GM21786 (cell line): ENCODE data around the gene ABCC3.

Experiments
- ATAC-seq: cut with Tn5 transposase; IDR thresholded peaks from one replicate; pipeline ENCODE4 v1.9.1; 2021; ENCODE audit not compliant: unreplicated experiment

ABCC3 gene

DNA sequence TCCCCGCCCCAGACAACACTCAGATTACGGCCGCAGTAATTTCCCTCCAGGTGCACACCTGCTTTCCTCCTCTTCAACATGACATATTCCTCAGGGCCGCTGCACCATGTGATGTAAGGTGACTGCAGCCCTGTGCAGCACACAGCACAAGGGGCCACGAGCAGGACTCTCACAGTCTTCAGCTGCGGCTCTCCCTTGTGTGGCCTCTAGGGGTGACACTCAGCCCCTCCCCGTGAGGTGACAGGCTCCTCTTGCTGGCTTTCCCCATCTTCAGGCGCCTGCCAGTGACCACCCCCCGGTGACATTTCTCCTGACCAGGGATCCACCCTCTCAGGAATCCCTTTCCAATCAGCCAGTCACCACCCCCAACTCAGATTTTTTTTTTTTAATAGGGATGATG lies 31.3 kb upstream of the ABCC3 start:
- ATAC-seq: no peak

DNA sequence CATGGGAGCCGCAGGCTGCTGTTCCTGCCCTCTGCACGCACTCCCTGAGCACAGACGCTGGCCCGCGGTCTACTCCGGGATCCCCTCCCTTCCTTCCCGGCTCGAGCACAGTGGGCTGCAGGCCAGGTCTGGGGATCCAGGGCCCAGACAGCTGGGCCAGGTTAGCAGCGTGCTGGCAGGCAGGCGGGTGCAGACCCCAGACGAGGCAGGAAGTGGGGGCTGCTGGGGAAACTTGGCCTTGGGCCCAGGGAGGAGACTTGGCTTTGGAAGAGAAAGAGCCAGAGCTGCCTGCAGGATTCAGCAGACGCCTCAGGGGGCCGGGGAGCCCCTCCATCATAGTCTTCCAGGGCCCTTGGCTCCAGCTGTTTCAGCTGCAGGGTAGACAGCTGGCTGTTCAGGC lies 30.2 kb upstream of the ABCC3 start:
- ATAC-seq: no peak

DNA sequence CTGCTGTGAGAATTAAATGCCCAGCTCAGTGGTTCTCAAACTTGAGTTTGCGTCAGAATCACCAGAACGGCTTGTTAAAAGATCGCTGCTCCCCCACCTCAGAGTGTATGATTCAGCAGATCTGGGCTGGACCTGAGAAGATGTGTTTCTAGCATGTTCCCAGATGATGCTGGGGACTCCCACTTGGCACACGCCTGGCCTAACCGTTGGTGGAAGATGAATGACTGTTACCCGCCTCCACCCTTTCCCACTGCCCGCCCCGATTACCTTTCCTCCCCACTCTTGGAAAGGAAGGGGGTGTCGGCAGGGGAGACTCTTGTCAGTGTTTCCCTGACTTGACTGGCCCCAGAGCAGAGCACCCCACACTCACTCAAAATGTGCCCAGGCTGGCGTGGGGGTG lies 29.3 kb upstream of the ABCC3 start:
- ATAC-seq: no peak

DNA sequence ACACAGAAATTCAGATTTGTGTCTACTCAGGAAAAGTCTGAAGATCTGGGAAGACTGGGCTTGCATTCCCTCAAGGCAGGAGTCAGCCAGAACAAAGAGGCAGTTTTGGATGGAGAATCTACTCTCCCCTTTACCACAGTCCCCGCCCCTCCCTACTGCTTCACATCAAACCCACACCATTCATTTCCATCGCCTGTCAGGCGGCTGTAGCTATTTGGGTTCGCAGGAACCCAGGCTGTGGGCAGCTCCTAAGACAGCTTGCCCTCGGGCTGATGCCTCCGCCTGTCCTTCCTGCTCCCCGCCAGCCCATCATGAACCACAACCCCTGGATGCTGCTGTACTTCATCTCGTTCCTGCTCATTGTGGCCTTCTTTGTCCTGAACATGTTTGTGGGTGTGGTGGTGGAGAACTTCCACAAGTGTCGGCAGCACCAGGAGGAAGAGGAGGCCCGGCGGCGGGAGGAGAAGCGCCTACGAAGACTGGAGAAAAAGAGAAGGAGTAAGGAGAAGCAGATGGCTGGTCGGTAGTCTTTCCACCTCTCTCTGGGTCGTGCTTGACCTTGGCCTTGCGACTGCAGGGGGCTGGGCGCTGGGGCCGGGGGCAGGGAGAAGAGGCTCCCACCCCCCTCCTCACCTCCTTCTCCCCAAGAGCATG lies 27.0 kb upstream of the ABCC3 start:
- ATAC-seq: no peak

DNA sequence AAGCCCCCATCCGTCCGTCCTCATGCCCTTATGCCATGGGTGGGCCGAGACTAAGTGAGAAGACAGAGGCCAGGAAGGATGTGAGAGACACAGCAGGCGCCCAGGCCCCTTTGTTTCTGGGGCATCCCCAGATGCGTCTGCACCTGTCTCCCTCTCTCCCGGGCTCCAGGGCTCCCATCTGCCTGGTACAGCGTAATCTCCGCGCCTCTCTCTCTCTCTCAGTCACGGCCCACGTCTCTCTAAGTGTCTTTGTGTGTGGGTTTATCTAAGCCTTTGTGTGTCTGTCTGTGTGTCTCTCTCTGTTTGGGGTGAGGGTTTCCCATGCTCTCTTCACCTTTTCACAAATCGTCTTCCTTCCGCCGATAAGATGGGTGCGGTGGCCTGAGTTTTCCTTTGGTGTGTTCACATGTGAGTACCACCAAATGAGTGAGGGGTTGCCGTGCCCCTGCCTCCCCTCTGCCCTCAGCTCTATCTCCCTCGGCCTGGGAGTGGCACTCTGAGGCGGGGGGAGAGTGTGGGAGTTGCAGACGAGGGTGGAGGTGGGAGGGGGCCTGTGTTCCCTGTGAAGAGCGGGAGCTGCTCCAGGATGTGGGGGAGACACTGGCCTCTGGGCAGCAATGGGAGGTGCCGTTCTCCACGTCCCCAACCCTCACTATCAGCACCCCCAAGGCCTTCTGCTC lies 25.8 kb upstream of the ABCC3 start:
- ATAC-seq: no peak

DNA sequence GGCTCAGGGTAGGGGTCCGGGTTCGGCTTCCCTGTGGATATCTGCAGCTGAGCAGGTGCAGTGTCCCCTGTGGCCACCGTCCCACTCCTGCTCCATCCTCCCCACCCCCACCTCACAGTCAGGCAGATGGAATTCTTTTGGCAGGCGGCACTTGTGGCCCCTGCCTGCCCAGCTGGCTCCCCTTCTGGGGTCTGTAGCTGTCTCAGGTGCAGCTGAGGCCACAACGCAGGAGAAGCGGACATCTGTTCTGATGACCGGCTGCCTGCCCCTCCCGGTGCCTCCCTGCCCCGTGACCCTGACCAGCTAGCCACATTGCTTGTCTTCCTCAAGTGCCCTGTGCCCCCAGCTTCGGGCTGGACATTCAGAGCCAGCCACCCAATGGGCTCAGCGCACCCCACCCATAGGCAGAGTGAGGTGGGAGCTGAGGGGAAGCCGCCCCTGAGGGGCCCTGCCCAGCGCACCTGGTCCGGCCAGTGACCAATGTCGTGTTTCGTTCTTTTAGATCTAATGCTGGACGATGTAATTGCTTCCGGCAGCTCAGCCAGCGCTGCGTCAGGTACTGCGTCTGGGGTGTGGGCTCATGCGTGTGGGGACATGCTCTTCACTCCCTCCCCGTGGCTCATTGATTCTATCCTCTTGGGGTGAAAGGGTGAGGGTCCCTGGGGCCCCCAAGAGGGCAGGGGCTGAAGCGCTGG lies 25.2 kb upstream of the ABCC3 start:
- ATAC-seq: no peak

DNA sequence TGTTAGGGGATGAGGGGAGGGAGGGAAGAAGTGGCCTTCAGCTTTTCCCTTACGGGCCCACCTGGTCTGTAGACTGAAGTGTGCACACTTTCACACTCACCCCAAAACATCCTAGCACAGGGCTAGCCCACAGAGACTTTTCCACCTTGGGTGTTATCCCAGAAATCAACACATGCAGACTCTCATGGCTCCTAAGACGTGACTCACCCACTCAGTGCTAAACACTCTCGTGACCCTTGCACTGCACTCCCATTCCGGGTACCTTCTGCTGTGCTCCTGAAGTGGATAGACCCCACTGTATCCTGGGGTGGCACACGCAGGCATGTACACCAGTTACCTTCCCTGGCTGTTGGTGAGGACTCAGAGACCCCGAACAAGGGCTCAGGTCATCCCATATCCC lies 23.0 kb upstream of the ABCC3 start:
- ATAC-seq: no peak

DNA sequence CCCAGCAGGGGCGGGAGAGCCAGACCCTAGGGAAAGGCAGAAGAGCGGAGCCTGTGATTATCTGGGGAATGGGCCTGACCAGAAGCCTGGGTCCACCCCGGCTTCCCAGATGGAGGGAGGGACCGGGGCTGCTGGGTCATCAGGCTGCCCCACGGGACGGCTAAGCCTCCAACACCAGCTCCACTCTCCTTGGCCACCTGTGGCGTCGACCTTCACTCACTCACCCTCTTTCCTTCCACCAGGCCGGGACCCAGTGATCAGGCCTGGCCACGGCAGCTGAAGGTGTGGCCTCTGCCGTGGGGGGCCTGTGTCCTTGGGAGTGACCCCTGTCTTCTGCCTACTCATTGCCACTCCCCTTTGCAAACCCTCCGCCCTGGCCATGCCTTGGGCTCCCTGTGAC lies 22.4 kb upstream of the ABCC3 start:
- no peak for ATAC-seq

DNA sequence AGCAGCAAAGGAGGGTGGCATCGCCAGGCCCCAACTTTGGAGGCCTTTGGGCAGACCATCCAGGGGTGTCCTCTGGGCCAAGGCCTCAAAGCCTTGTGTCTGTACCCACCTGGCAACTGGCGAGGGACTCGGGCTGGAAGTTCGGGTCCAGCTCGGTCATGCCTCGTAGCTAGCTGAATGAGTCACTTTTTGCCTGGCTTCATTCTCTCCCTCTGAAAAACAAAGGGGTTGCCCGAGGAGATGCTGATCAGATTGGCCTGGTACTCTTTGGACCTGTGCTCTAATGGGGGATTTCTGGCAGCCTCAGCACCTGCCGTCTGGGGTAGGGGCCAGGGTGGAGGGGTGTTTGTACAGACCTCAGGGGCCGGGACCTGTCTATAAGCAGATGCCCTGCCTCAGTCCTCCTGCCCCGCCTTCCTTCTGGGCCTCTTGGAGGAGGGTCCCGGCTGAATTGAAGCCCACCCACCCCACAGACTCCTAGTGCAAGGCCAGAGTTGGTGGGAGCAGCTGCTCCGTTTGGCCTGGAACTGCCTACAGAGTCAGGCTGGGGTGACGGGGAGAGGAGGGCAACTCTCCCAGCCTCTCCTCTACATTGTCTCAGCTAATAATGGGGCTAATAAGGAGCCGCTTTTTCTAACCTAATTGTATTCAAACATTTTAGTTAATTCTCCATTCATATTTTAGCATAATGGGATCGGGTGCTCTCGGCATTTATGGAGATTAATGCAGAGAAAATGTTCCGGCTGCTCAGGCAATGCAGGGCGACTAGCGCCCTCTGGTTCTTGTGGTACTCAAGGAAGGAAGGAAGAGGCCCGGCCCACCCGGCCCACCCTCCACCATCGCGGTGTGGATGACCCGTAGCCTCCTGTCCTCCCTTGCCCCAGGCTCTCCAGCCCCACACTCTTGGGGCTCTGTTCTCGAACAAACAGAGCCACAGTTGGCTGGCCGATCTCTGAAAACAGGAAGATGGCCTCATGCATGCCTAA lies 21.4 kb upstream of the ABCC3 start:
- no peak for ATAC-seq

DNA sequence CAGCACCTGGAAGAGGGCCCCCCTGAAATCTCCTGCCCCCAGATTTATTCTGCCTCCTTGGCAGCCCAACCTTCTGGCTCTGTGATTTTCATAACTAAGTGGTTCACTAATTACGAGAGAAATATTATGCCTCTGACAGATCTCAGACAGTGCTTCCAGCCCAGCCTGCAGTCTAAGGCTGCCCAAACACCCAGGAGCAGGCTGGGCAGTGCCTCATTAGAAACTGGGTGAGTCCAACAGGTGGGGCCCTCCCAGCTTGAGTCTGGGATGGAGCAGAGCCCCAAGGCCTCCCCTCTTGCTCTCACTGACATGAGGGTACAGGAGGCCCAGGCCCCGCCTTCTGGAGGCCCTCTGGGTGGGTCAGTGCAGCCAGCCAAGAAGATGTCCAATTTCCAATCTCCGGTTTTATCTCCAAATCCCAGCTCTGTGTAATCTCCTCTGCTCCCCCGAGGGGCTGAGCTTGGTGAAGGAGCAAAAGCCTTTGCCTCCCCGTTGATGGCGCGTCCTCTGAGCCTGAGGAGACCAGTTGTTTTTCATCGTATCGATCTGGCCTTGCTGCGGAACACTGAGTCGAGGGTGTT lies 20.1 kb upstream of the ABCC3 start:
- no peak for ATAC-seq

DNA sequence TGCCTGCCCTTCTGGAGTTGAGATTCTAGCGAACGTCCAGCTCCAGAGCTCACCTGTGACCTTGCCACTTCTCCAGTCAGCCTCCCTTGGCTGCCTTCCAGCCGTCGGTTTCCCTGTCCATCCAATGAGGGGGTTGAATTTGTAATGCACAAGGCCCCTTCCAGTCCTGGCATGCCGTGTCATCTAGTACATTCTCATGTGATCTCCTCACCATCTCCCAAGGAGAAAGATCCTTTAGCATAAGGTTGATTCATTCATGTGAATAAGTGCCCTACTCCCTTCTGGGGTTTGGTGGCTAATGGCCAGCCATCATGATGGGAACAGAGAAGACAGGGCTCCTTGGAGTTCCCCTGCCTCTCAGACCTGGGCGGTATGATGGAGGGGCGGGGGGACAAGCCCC lies 18.9 kb upstream of the ABCC3 start:
- ATAC-seq: no peak

DNA sequence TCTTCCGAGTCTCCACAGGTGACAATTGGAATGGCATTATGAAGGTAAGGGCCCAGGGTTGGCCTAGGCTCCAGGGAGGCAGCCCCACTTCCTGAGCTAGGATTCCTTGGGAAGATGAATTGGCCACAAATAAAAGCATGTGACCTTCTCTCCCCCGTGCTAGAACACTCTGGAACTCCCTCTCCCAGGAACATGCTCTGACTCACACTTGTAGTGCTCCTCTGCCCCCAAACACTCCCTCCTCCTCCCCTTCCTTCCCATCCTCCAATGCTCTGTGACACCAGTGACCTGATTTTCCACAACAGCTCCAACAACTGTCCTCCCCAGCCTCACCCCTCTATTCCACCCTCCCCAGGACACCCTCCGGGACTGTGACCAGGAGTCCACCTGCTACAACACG lies 16.4 kb upstream of the ABCC3 start:
- no peak for ATAC-seq

DNA sequence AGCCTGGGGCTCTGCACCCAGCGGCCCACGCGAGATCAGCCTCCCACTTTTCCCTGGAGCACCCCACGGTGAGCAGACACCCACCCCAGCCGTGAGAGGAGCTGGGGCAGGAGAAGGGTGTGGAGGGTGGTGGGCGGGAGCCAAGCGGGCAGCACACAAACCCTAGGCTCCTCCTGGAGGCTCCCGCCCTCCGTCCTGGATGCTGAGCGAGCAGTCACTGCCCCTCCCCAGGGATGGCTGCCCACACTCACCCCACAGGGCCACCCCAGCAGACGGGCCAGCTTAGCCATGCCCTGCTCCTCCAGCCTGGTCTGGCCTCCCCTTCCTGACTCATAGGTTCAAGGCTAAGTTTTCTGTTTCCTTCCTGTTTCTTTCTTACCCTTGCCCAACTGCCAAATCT lies 15.7 kb upstream of the ABCC3 start:
- no peak for ATAC-seq

DNA sequence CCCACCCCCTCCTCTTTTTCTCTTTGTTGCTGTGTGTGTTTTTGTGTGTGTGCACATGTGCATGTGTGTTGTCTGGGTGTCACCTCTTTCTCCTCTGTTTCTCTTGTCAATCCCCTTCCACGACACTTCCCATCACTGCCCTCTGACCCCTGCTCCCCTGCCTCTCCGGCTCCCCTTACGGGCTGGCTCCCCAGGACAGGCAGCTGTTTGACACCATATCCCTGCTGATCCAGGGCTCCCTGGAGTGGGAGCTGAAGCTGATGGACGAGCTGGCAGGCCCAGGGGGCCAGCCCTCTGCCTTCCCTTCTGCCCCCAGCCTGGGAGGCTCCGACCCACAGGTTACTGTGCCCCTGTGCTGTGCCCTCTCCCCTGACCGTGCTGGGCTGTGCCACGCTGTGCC lies 15.2 kb upstream of the ABCC3 start:
- ATAC-seq: no peak

DNA sequence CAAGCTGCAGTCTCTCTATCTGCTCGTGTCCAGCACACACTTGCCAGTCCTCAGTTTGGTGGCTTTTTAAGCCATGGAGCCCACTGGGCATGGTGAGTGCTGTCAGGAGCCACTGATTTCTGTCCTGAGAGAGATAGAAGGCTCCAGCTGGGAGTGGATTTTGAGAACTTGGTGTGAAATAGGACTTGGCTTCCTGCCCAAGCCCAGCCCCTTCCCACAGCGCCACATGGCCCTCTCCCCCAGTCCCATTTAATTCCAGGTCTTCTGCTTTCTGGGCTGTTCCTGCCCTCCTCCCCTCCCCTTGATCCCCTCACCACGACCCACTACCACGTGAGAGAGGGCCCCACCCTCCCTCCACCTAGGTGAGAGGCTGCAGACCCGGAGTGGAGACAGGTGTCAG lies 14.4 kb upstream of the ABCC3 start:
- ATAC-seq: no peak

DNA sequence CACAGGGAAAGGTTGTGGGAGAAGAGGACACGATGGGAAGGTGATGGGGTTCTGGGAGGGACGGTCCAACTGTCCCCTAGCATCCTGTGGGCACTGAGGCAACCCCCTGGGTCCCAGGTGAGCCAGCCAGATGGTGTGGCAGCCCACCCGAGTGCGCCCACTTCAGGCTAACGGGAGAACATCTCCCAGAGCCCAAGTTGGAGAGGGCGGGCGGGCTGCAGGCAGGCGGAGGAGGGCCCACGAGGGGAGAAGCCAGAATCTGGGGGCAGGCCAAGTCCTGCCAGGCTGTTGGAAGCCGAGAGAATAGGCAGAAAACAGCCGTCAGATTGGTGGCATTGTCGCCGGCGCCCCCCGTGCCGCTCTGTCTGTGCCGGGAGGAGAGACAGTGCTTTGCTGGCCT lies 13.8 kb upstream of the ABCC3 start:
- no peak for ATAC-seq

DNA sequence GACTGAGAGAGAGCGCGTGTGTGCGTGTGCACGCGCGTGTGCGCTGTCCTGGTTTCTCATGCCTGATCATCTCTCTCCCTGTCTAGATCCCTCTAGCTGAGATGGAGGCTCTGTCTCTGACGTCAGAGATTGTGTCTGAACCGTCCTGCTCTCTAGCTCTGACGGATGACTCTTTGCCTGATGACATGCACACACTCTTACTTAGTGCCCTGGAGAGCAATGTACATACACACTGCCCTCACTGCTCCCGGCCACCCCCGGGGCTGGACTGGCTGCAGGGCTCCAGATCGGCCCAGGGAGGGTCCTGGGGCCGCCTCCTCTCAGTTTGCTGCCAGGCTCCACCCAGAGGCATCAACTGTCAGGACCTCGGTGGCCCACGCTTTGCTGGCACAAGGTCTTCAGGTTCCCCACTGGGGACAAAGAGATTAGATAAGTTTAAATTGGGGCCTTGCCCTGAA lies 13.1 kb upstream of the ABCC3 start:
- no peak for ATAC-seq

DNA sequence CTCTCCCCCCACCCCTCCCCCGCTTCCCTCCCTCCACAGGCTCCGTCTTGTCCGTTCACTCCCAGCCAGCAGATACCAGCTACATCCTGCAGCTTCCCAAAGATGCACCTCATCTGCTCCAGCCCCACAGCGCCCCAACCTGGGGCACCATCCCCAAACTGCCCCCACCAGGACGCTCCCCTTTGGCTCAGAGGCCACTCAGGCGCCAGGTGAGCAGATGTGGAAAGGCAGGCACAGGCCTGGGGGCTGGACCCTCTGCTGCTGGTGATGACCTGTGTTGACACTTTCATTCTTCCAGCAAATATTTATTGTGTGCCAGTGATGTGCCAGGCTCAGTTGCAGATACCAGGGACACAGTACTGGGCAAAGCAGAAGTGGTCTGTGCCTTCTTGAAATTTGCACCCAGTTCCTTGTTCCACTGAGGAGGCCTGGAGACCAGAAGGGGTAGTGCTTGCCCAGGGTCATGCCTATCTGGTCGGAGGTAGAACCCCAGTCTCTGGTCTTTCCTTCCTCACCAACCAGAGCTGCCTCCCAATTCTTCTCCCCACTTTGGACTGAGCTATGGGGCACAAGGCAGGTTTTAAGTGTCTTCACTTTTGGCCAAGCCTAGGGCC lies 10.3 kb upstream of the ABCC3 start:
- ATAC-seq: no peak

DNA sequence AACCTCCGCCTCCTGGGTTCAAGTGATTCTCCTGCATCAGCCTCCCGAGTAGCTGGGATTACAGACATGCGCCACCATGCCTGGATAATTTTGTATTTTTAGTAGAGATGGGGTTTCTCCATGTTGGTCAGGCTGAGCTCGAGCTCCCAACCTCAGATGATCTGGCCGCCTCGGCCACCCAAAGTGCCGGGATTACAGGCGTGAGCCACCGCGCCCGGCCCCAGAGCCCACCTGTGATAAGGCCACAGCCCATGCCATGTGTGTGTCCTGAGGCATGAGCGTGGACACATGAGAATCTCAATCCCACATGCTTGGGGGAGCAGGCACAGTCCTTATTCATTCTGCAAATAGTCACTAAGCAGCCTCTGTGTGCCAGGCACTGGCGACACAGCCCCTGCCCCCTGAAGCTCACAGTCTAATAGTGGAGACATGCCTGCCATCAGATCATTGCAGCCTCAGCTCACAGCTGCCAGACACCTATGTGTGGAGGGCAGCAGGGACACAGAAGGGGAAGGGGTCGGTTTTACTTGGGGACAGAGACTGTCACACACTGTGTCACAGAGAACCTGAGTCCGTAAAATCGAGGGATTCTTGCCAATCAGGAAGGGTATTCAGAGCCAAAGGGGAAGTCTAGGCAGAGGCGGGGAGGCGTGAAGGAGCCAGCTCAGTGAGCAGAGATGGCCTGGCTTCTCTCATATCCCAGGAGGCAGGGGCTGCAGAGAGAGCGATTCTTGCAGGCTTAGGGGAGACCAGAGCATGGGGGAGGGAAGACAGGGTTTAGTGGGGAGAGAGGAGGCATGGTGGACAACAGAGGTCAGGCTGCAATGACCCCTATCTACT lies 9.4 kb upstream of the ABCC3 start:
- no peak for ATAC-seq
